ENCODE data around the gene PCSK2.

The PCSK2 gene

DNA sequence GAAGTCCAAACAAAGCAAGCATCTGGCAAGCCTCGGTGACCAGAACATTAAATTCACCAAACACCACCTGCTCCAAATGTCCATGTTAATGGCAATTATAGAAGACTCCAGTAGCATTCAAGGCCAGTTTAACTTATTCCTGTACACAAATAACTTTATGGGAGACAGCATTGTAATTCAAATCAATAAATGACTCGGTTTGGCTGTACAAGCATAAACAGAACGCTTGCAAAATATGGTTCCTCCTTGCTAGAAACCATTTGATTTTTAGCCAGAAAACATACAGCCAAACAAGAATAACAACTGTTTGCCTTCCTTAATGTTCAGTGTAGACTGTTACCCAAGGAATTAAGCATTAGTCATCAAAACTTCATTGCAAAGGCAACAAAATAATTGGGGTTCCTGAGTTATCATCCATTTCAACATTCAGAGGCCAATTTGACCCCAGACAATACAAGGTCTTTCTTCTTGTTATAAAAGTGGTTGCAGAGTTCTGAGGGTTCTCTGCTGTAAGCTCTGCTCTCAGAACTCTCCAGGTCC lies 179.3 kb downstream of the PCSK2 start:
- DNase-seq = no peak

DNA sequence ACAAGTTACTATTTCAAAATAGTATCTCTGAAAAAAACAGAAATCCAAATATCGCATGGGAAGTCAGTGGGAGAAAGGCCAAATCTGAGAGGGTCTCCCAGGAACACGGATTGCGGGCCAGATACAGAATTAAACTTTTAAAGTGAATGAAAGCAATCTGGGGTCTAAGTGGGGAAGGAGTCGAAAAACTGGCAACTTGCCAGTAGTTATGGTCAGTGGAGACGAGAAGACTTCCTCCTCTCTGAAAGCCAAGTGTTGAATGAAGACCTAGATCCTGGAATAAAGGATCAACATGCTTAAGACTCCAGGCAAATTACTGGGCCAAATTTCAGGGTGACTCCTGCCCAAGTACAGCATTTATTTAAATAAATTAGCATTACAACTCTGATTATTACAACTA lies 180.7 kb downstream of the PCSK2 start:
- DNase-seq = no peak

DNA sequence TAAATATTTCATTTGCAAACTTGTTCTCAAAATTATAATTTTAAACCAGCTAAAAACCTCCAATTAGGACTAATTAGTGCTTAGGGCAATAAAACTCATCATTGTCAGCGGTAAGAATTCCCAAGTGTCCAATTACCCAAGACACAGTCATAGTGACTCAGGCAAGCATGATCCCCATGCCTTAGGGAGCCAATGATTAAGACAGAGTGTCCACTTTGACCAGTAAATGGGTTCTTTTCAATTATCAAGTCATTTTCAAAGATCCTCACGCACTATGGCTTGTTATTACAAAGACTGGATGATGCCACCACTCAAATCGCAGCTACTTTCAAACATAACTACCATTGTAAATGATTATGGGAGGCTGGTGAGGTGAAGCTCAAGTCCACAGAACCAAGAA lies 190.4 kb downstream of the PCSK2 start:
- no peak for DNase-seq

DNA sequence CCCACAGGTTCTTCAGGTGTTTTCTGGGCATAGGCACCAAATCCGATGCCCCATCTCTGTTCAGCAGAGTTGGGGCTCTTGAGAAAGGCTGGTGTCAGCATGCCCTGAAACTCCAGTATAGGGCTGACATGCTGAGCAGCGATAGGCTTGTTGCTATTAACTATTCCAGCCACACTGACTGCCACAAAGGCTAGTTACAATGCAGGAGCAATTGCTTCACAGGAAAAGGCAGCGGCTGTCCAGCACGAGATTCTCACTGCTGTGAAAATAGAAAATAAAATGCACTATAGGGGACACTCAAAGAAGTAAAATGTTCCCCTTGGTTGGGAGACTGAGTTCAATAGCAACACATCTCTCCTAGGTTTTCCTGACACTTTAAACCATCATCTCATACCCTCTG lies 191.9 kb downstream of the PCSK2 start:
- no peak for DNase-seq

DNA sequence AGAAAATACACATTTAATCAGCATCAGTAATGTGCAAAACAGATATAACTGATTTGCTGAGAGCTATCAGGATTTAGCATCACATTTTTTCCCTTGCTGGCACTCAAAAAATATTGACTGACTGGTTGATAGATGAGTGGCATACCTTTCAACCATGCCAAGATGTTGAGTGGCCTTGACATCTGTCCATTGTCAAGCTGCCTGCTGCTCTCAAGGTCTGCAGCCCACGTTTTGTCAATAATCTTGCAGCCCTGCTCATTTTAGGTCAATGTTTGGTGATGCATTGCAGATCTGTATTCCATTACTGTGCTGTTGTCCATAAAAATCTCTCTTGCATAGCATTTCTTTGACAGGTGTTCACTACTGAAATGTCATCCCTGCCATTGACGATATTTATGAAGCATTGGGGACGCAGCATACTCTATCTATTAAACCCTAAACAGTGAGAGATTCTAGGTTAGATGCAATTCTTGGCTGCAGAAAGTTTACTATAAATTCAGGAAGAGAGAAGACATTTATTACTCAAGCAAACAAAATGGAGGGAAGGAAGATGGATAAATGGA lies 192.7 kb downstream of the PCSK2 start:
- DNase-seq = no peak

DNA sequence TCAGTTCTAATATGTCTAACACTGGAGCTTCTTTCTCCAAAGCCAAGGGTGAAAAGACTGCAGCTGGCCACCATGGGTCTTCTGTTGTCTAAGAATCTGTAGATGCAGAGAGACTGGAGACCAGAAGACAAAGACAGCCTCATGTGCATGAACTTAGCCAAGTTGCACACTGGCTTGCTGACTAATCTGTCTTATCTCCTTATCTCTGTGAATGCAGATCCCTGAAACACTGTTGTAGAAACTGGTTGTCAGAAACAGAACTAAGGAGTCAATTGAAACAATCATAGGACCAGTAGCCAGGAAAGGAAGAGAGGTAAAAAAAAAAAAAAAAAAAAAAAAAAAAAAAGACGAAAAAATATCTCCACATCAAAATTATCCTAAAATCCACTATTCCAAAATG lies 194.7 kb downstream of the PCSK2 start:
- DNase-seq = no peak

DNA sequence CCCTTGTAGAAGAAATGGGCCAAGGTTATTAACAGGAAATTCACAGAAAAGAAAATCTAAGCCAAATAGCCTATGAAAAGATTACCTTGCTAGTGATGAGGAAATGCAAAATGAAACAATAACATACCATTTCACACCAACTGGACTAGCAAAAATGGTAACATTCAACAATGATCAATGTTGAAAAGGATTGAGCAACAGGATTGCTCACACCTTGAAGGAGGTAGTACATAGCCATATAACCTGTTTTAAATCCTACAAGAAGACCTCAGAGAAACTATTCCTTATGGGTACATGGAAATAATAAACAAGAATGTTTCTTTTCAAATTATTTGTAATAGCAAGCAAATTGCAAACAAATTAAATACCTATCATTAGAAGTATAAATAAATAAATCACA lies 196.9 kb downstream of the PCSK2 start:
- DNase-seq = no peak

DNA sequence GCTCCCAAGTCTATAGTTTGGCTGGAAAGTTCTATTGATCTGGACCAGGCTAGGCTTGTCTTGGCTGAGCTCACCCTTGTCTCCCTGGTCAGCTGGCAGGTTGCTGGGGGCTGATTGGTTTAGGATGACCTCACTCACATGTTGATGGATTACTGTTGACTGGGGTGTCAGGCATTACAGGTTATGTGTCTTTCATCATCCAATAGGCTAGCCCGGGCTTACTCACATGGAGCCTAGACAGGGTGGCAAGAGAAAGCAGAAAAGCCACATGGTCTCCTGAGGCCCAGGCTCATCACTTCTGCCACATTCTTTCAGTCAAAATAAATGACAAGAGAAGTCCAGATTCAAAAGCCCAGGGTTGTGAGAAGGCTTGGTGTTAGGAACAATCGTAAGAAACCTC lies 200.8 kb downstream of the PCSK2 start:
- no peak for DNase-seq

DNA sequence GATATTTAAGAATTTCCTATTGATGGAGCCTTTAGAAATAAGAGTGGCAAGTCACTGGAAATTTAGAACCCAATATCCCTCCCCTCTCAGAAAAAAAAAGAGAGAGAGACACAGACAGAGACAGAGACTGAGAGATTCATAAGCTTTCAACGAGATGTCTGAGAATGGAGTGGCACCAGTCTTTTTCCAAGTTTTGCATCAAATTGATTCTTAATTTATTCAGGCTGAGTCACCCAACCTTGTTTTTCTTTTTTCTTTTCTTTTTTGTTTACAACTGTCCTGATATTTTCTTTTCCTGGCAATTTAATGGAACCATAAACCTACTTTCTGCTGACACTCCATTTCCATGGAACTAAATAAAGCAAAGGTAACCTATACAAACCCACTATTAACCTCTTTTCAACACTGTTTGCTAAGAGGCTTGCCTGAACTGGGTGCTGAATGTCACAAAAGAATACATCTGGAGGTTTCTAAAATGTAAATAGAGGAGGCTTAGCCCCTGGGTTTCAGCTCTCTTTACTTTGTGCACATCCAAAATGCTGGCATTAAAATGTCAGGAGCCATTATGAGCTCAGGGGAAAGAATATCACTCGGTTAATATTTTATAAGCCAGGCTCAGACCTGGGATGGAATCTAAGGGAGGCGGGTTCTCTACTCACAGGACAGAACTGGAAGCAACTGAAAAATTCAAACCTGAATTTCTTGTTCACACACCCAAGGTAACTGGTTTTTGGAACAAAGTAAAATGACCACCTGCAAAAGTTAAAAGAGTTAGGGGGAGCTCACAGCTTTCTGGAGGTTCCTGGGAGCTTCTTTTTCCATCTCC lies 203.5 kb downstream of the PCSK2 start:
- no peak for DNase-seq

DNA sequence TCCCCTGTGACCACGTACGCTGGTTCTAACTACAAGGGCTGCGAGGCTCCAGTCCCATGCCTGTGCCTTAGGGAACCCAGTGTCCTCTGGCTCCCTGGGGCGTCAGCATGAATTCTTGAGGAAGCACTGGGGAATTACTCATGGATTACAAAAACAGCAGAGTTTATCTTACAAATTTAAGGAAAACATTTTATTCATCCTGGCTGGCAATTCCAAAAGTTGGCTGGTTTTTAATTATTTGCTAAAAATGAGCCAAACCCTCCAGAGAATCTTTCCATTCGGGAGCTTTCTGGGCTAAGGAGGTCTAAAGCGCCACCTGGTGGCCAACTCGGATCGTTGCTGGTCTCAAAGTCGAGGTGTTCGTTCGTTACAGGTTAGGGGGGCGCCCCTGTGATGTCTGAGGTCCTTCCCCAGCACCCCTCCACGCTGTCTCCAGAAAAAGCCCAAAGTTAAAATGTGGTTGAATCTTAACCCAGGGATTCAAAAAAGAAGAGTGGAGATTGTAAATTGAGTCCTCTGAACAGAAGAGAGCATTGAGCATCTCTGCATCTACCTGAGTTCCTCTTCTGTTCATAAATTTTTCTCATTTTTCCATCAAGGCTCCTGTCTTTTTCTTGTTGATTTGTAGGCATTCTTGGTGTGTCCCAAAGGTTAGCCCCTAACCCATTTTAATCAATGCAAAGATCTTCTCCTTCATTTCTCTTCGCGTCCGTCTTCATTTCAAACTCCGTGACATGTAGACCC lies 205.0 kb downstream of the PCSK2 start:
- peak; percentile 25 to 50 for DNase-seq

DNA sequence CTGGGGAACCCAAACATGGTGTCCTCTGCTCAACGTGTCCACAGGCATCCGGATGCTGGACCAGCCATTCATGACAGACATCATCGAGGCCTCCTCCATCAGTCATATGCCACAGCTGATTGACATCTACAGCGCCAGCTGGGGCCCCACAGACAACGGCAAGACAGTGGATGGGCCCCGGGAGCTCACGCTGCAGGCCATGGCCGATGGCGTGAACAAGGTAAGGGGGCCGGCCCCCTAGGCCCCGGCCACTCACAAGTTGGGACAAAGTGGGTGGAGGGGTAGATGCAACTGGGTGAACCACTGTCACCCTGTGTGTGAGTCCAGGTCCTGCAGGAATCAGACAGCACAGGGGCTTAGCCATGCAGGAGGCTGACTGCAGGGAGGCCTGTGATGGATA lies 209.8 kb downstream of the PCSK2 start:
- no peak for DNase-seq

DNA sequence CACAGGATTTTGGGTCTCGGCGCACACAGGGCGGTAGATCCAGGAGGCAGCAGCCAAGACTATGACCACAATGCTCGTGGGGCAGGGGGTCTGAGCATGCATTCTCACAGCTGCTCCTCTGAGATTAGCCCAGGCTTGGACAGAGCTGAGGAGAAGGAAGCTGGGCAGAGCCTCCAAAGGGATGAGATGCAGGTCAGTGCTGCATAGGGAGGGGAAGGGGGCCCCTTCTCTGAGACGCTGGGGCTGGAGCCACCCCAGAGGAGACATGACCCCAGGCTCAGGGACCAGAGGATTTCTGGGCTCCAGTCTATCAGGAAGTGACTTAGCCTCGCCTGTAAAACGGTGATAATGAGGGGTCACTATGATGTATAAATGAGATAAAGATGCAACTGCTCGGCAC lies 210.4 kb downstream of the PCSK2 start:
- no peak for DNase-seq

DNA sequence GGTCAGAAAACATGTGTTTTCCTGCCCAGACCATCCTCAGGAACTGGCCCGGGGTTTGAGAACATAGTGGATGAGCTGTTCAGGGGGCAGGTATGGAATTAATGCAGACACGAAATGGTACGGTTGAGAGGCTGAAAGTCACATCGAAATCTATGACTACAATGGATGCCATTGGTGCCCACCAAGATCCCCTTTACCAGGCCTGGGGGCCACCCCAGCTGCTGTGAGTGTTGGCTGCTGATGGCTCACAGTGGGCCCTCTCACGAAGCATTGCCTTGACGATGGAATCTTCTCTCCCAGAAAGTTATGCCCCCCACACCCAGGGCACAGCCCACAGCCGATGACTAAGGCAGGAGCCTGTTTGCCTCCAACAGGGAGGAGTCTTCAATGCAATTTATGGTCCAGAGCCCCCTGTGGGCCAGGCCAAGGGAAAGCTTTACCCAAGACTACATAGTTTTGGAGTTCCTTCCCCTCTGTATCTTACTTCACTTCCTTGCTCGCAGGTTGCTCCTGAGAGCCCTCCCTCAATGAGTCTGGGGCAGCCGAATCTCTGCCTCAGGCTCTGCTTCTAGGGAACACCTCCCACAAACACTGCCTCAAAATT lies 211.7 kb downstream of the PCSK2 start:
- no peak for DNase-seq

DNA sequence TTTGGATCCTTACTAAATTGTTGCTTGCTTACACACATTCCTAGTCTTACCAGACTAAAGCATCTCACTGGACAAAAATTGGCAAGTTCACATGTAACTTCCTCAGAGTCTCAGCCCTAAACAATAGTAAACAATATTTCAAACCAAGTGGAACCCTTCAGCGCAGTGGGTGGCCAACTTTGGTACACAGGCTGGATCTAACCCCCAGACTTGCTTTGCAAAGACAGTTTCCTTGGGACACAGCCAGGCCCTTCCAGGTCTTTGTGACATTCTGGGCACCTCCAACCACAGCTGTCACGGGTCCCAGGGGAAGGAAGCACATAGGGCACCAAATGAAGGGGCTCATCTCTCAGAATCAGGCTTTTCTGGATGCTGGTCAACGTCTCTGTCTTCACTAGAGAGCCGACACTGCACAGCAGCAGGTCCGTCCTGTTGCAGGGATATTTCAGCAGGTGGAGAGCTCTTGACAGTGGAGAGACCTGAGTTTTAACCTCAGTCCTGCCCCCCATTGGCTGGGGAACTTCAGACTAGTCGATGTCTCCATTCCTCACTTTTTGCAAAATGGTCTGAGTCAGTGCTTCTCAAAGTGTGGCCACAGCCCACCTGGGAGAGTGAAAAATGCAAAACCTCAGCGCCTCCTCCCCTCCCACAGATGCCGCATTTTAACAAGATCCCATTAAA lies 212.9 kb downstream of the PCSK2 start:
- no peak for DNase-seq

DNA sequence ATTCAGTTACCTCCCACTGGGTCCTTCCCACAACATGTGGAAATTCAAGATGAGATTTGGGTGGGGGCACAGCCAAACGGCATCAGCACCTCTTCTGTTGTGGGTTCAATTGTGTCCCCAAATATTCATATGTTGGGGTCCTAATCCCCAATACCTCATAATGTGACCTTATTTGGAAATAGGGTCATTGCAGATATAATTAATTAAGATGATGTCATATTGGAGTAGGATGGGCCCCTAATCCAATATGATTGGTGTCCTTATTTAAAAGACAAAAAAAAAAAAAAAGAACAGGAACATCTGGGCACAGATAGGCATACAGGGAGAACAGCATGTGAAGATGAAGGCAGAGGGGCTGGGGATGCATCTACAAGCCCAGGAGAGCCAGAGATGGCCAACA lies 214.9 kb downstream of the PCSK2 start:
- no peak for DNase-seq

DNA sequence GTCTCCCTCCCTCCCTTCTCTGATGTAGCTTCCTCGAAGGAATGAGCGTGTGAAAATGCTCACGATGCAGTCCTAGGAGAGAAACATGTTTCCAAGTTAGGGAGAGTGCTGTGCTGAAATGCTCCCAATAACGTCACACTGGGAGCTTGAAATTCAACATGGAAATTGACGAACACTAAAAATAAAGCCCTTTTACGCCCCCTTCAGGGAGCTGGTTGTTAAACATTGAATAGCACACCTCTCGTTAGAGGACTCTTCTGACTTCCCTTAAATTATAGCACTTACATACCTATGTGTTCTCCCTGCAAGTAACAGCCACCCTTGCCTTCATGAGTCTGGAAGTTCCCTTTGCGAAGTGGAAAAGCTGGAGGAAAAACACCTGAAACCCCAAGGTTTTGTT lies 215.7 kb downstream of the PCSK2 start:
- no peak for DNase-seq

DNA sequence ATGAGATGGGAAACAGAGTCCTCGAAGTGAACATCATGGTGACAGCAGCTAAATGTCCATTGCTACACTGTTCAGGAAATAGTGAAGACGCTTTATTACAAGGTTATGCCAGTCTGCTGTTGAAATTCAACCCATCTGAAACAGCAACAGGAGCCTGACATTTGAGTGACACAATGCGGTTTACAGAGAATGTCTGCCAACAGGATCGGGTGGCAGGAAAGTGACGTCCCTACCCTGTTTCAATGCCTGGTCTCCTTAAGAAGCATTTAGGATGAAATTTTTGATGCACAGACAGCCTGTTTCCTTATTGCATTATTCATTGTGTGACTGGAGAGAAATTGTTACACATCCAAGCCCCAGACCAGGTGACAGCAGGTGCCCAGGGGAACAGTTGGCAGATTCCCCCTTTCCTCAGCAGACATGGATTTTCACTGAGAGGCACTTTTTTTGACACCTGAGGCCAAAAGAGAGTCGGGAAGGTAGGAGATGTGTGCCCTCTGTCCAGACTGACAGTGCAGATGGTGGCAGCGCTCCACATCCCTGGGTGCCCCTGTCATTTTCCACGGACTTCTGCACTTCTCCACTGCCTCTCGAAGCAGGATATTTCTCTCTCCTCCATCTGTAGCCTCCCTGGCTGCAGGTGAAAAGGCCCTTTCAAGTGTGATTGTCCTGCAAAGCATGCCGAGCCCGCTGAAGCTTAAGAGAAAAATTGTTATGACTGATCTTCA lies 216.5 kb downstream of the PCSK2 start:
- no peak for DNase-seq

DNA sequence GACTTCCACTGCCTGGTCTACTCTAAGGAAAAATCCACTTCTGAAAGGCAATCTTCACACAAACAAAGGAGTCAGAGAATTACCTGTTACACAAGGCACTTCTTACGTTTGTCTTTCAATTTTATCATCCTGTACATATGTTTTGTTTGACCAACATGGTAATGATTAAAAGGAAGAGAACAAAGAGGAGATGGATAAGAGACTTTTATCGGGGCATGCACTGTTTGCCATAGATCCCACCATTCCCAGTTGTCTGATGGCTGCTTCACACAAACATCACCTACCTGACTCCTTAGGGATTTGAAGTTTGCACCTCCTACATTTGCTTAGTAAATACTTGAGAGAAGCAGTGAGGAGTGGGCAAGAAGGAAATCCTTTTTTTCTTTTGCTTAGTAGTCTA lies 217.3 kb downstream of the PCSK2 start:
- no peak for DNase-seq

DNA sequence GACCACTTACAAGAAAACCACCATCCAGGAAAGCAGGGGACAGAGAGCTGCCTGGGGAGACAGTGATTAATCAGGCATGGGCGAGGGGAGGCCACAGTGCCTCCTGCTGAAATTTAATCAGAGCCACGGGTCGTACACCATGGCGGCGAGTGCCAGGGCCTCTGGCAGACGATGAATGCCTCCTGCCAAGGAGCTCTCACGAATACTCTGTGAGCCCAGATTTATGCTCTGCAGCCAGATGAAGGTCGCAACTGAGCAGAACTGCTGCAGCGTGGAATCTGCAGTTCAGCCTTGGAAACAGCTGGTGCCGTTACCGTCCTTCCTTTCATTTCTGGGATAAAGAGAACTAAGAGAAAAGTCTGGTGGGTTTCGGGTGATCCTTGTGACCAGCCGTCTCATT lies 218.7 kb downstream of the PCSK2 start:
- no peak for DNase-seq

DNA sequence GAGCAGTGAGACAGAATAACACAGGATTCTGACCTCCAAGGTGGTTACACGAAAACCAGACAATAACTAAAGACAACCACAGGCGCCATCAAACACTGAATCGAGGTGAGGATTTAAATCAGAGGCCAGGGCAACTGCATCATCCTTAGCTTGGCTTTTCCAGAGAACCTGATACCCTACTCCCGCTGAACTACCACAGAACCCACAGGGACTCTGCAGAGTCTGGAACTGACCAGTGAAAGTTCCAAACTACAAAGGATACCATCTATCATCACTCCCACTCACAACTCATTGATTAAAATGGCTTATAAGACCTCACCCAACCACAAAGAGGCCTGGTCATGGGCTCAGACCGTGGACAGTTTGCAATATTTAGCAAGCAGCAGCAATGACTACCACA lies 219.3 kb downstream of the PCSK2 start:
- no peak for DNase-seq

DNA sequence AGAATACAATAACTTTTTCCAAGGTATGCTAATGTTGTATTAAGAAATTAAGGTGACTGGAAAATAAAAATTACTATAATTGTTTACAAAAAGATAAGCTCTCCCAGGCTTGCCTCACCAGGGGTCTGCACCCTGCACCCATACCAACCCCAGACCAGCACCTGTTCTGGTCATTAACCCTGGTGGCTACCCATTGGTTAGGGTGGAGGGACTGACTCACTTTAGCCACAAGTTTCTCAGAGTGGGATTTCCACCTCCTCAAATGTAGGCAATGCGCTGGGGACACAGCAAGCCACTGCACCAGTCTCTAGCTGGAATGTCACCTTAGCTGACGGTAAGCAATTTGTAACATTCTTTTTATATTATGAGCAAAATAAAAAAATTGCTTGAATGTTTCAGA lies 221.2 kb downstream of the PCSK2 start:
- DNase-seq = no peak

DNA sequence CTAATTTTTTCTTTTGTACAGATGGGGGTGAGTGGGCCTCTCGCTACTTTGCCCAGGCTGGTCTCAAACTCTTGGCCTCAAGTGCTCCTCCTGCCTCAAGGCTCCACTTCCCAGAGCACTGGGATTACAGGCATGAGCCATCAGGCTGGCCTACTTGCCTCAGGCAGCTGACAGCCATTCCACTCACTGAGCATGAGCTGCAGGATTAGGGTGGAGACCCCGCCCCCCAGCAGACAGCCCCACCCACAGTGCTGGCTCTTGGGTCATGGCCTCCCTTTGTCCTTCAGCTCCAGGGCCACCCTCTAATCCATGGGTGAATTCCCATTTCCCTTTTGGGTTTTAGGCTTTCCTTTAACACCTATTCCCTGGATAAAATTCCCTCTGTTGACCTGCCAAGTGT lies 222.2 kb downstream of the PCSK2 start:
- no peak for DNase-seq

Measured in inflammatory macrophage (primary cell).